Measurements from ENCODE around the gene STK24.

STK24 gene

DNA sequence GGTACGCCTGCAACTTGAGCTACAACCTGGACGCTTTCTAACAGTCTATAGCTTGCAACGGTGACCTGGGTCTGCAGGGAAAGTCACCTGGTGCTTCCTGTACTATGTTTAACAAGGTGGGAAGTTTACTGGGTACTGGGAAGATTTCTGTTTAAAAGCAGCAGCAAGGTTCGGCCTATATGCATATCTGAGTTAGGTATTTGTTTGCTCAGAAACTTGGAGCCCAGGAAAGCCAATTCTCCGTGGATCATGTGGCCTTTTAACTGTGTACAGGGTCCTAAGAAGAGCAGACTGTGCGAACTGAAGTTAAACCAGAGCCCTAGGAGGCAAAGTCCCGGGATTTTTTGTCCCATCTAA lies 103.1 kb downstream of the STK24 start:
- no peak for DNase-seq (ENCODE audit: low read depth in 2 of 2)

DNA sequence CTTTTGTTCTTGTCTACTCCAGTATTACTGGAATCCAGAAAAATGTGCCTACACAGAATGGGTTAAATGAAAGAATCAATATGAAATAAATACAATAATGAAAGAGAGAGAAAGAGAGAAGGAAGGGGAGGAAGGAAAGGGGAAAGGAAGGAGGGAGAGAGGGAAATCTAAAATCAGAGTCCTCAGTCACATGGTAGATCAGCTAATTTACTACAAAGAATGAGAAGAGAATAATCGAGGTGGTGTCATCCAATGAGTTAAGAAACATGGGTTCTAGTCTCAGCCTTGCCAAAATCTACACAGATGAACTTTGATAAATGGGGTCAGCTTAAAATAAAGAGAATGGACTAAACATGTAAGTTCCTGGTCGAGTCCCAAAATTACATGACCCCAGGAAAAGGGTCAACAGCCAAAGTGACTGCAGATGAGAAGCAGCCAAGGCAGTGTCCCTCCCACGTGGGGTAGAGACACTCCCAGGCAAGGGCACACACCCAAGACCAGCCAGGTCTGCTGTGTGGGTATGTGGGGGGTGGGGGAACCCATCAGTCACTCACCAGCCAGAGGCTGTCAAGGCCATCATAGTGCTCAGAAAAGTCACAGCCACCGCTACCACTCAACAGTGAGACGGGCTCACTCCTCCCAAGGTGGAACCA lies 103.6 kb downstream of the STK24 start:
- no peak for DNase-seq (ENCODE audit: low read depth in 2 of 2)

- DNase-seq (ENCODE audit: low read depth in 2 of 2) = no peak
Measured at GRCh38 chr13:98471934-98472333, 105.0 kb downstream of the STK24 start.

DNA sequence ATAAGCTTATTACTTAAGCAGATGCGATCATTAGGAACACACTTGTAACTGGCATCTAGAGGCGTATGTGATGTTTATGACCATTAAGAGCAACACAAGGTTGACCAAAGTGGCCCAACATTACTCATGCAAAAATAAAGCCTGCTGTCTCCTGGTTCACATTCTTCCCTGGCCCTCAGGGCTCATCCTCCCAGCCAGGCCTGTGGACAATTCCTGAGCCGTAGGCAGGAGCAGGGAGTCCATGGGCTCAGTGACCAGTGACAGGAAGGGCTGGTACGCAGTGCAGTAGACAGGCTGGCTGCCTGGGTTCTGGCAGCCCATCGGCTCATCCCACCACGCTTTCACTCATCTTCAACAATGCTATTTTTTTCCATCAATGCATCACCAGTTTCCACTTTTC lies 106.0 kb downstream of the STK24 start:
- no peak for DNase-seq (ENCODE audit: low read depth in 2 of 2)

DNA sequence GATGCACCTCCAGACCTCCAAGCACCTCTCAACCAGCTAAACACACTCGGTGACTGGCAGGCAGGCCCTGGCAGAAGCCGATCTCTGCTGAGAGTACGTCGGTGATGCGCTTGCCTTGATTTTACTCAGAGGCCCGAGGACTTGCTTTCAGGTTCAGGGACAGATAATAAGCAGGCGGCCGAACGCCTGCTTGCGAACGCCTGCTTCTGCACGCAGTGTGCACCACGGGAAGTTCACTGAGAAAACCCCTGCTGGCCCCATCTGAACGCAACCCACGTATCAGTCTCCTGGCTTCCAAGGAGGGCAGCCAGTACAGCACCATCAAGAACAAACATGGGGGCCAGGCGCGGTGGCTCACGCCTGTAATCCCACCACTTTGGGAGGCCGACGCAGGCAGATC lies 108.0 kb downstream of the STK24 start:
- no peak for DNase-seq (ENCODE audit: low read depth in 2 of 2)

GRCh38 chr13:98468361-98468760 lies 108.5 kb downstream of the STK24 start:
- no peak for DNase-seq (ENCODE audit: low read depth in 2 of 2)

GRCh38 chr13:98467263-98467985 lies 109.5 kb downstream of the STK24 start:
- DNase-seq (ENCODE audit: low read depth in 2 of 2) = no peak

GRCh38 chr13:98466634-98467236 lies 110.2 kb downstream of the STK24 start:
- peak in 1 of 2 donors; percentile 26 for DNase-seq (ENCODE audit: low read depth in 2 of 2)

DNA sequence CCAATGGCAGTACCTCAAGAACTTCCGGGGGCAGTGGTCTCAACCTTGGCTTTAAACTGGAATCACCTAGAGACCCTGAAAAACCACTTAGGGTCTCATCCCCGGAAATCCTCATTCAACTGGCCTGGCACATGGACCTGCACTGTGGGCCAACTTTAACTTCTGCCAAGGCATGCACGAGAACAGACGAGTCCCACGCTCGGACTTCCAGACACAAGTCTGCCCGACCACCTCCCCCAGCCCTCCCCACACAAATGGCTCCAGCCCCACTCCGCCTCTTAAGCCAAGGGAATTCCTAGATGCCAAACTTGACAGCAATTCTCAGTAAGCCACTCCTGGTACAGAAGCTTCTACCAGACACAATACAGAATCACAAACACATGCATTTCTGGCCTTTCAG lies 114.0 kb downstream of the STK24 start:
- no peak for DNase-seq (ENCODE audit: low read depth in 2 of 2)

DNA sequence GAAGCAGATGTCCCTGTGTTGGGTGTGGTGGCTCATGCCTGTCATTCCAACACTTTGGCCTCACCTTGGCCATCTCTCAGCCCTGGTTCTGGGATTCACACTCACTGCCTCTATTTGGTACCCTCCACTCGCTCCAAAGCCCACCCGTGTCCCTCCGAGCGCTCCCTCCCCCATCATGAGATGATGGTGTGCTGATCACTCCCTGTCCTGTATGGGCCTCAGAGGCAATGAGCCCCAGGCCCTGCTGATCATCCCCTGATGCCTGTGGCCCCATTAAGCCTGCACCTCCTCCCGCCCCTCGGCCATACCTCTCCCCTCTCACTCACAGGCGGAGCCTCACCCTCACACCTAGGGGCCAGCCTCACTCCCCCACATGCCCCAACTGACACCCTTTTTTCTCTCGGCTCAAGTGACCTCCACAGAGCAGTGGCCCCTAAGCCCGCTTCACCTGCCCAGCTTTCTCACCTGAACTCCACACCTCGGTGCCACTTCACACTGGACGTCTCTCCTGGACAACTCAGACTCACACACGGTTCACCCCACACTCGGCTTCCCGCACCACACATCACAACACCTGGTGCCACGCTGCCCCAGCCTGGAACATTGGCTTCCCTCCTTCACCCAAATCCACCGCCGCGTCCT lies 114.5 kb downstream of the STK24 start:
- DNase-seq (ENCODE audit: low read depth in 2 of 2) = no peak

DNA sequence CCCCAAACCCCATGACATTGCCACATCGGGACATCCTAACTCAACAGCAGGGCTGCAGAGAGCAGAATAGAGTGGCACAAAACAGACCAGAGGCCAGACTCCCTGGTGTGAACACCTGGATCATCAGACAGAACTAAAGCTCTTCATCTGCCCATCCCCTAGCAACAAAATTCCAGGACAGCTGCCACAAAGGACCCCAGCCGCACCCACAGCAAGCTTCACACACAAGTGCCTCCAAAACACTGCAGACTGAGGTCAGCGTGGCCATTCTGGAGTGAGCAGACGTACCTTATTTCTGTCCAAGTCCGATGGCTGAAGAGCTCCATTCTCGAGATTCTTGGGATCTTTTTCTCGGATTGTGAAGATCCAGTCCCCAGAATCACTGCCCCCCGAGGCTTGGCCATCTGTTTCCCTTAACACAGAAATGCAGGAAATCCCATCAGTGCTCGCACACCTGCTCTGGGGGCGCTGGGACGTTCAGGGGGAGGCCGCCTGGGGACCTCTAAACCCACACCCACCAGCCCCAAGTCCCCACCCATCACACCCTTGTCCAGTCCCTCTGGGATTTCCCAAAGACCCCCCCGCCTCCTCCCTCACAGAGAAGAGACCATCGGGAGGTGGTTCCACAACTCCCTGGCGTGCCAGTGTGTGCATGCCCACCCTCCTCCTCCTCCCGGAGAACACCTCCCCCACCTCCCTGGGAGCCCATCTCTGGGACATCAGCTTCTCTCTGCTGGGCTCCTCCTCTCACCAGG lies 115.2 kb downstream of the STK24 start:
- DNase-seq (ENCODE audit: low read depth in 2 of 2) = no peak

GRCh38 chr13:98460516-98460915 lies 116.4 kb downstream of the STK24 start:
- DNase-seq (ENCODE audit: low read depth in 2 of 2) = no peak

- no peak for DNase-seq (ENCODE audit: low read depth in 2 of 2)
Measured at GRCh38 chr13:98459721-98460370, 117.1 kb downstream of the STK24 start.

DNA sequence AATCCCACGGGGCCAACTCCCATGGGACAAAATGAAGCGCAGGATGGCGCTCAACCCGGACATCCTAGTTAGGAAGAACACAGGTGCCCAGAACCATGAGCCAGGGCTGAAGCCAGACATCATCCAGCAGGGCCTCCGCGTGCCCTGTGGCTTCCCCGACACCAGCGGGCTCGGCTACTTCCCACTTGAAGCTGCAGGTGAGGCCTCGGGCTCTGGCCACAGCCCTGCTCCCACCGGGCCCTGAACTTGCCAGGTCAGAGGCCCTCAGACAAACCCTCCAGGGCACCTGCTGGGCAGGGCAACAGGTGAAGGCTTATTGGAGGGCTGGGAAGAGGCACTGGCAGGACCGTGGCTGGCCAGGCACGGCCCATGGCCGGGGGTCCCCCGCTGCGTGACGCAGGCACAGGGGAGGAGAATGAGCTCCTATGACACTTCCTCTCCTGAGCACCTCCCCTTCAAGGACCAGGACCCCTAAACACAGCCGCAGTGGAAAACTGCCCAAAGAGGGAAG lies 117.7 kb downstream of the STK24 start:
- DNase-seq (ENCODE audit: low read depth in 2 of 2) = no peak

- DNase-seq (ENCODE audit: low read depth in 2 of 2) = no peak
Measured at GRCh38 chr13:98458431-98458830, 118.5 kb downstream of the STK24 start.

GRCh38 chr13:98457053-98457452 lies 119.9 kb downstream of the STK24 start:
- DNase-seq (ENCODE audit: low read depth in 2 of 2) = no peak

DNA sequence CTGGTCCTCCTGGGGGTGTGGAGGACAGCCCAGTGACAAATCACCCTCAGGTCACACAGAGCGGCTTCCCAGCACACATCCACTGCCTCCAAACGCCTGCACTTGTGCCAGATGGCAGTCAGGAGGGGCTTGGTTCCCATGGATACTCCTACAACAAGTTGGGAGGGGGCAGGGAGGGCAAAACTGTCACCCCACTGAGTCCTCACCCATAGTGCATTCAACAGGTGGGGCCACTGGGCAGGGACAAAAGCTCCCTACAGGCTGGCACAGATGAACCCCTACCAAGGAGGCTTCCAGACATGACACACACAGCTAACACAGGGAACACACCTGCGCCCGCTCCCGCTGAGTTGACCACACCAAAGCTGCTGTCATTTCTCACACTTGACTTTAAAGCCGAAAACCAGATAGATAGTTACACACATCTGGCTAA lies 120.5 kb downstream of the STK24 start:
- DNase-seq (ENCODE audit: low read depth in 2 of 2) = no peak

- DNase-seq (ENCODE audit: low read depth in 2 of 2) = no peak
Measured at GRCh38 chr13:98454389-98454881, 122.5 kb downstream of the STK24 start.

DNA sequence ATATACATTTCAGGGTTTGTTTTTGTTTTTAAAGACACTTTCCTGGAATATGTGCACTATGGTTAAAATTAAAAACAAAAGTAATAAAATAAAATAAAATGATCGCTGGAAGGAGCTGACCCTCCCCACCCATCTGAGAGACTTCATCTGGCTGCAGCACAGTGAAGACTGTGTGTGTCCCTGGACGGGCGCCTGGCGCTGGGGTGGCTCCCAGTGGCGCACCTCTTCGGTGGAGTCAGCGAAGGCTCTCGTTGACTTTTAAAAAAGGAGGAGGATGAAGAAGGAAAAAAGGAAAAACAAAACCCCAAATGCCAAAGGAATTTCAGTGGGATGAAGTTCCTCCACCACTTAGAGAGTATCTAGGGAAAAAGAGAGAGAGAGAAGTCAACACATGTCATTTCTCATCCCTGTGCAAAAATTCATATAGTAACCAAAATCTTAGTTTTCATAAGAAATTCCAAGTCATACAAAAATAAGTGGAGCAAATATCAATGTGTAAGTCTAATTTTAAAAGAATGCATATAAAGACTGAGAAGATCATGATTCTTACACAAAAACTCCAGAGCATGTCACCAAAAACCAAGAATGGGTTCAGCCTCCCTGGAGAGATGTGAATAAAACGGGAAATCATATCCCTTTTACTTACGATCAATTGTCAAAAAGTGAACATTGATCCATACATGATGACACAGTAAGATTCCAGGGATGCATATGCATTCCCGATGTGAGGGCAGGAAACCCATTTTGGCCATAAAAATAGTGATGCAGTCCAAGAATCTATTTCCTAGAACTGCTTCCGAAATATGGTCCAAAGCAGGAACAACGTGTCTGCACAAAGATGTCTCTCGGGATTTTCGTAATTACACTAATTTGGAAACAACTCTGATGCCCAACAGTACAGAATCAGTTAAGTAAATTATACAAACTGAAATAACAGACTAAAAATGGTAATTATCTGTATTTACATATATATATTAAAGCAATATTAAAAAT lies 123.8 kb downstream of the STK24 start:
- DNase-seq (ENCODE audit: low read depth in 2 of 2) = no peak

All from stimulated activated CD4-positive, alpha-beta T cell treated with anti-CD3 and anti-CD28 coated beads, Interleukin-1b, Interleukin-23, amount 100 ng/mL, for 1 hour (primary cell).